Measurements from ENCODE around the gene FRMD4A. TPM values are rescaled to one million over a fixed set of nuclear protein-coding genes. Genes with fewer than 3 reads are reported as not detected.

FRMD4A gene
- total and polyA plus RNA-seq, 2 experiments from 2014 or later: 11.9 to 17.5 TPM

- no peaks in the 10 kb centered on the region for H3K9me3 ChIP-seq (ENCODE audit: low read depth)
- H3K79me2 ChIP-seq (ENCODE audit: insufficient read depth): no peaks in the 10 kb centered on the region
- no peaks in the 10 kb centered on the region for H4K20me1 ChIP-seq (ENCODE audit: insufficient read depth)
- H3K9ac ChIP-seq: no peak overlapping the region
- no peak overlapping the region for H3K27ac ChIP-seq
- no peak overlapping the region for H3K4me2 ChIP-seq (ENCODE audit: unreplicated experiment)
- in situ Hi-C loops (cut with MboI): no loop called here
- H3K9me2 ChIP-seq (ENCODE audit: insufficient read depth): no peaks in the 10 kb centered on the region
- no peak for DNase-seq
- peaks cover 20% of the 10 kb centered on the region; the same call in 1 of the 2 replicates for H3K36me3 ChIP-seq (ENCODE audit: low read depth)
- no peaks in the 10 kb centered on the region for H3K27me3 ChIP-seq (replicated peaks; ENCODE audit: insufficient read depth)
- no peak overlapping the region for H2AFZ ChIP-seq
- no peak overlapping the region for H3K4me3 ChIP-seq
- peaks cover 8% of the 10 kb centered on the region; the same call in 1 of the 2 replicates for H3F3A ChIP-seq (ENCODE audit: insufficient read depth)
- TF ChIP-seq EZH2 (IDR thresholded peaks at IDR 0.05; ENCODE audit: insufficient read depth, poor library complexity, severe bottlenecking): no peak
- TF ChIP-seq EZH2phosphoT487 (IDR thresholded peaks at IDR 0.05; ENCODE audit: insufficient read depth, low read depth): no peak
- no peaks in the 10 kb centered on the region for H3K4me1 ChIP-seq (ENCODE audit: insufficient read depth)
- 84 to 85% methylated on average over 8 of the region's 8 CpGs for WGBS, 2 experiments (ENCODE audit: low coverage in 1 of 2, low lambda C conversion rate in 2 of 2, missing lambda C conversion rate in 2 of 2)
These were observed 661.4 kb downstream of the FRMD4A start for GRCh38 chr10:13669182-13669855.

- Histone ChIP-seq H3F3A (ENCODE audit: insufficient read depth) (peaks cover 13% of the 10 kb centered on the region; the same call in 1 of the 2 replicates), H3K4me1 (ENCODE audit: insufficient read depth) (no peaks in the 10 kb centered on the region), H3K27me3 (replicated peaks; ENCODE audit: insufficient read depth) (no peaks in the 10 kb centered on the region), H3K9ac (no peak overlapping the region), H3K4me3 (no peak overlapping the region), H2AFZ (no peak overlapping the region), H3K9me3 (ENCODE audit: low read depth) (no peaks in the 10 kb centered on the region), H3K36me3 (ENCODE audit: low read depth) (peaks cover 23% of the 10 kb centered on the region; the same call in 1 of the 2 replicates), H3K4me2 (ENCODE audit: unreplicated experiment) (no peak overlapping the region), H3K79me2 (ENCODE audit: insufficient read depth) (no peaks in the 10 kb centered on the region), H4K20me1 (ENCODE audit: insufficient read depth) (no peaks in the 10 kb centered on the region), H3K9me2 (ENCODE audit: insufficient read depth) (no peaks in the 10 kb centered on the region), H3K27ac (no peak overlapping the region)
- 97 to 98% methylated on average over 4 of the region's 4 CpGs for WGBS, 2 experiments (ENCODE audit: low coverage in 1 of 2, low lambda C conversion rate in 2 of 2, missing lambda C conversion rate in 2 of 2)
- no peak for DNase-seq
- in situ Hi-C loops (cut with MboI): no loop called here
- TF ChIP-seq EZH2 (IDR thresholded peaks at IDR 0.05; ENCODE audit: insufficient read depth, poor library complexity, severe bottlenecking): no peak
- no peak for TF ChIP-seq EZH2phosphoT487 (IDR thresholded peaks at IDR 0.05; ENCODE audit: insufficient read depth, low read depth)
These were observed 662.6 kb downstream of the FRMD4A start for GRCh38 chr10:13668126-13668525.

GRCh38 chr10:13665516-13666262, 665.0 kb downstream of the FRMD4A start:
- DNase-seq: no peak
- Histone ChIP-seq H4K20me1 (ENCODE audit: insufficient read depth) (no peaks in the 10 kb centered on the region), H3K9me3 (ENCODE audit: low read depth) (no peaks in the 10 kb centered on the region), H3K4me2 (ENCODE audit: unreplicated experiment) (no peak overlapping the region), H3F3A (ENCODE audit: insufficient read depth) (peaks cover 14% of the 10 kb centered on the region), H3K4me1 (ENCODE audit: insufficient read depth) (peaks cover 3% of the 10 kb centered on the region; the same call in 1 of the 2 replicates), H3K27ac (no peak overlapping the region), H3K9ac (no peak overlapping the region), H3K27me3 (replicated peaks; ENCODE audit: insufficient read depth) (no peaks in the 10 kb centered on the region), H3K4me3 (no peak overlapping the region), H3K79me2 (ENCODE audit: insufficient read depth) (no peaks in the 10 kb centered on the region), H3K36me3 (ENCODE audit: low read depth) (peaks cover 16% of the 10 kb centered on the region; the same call in 1 of the 2 replicates), H3K9me2 (ENCODE audit: insufficient read depth) (no peaks in the 10 kb centered on the region), H2AFZ (no peak overlapping the region)
- in situ Hi-C loops (cut with MboI): no loop called here
- whole genome bisulfite sequencing, 2 experiments (ENCODE audit: low coverage in 1 of 2, low lambda C conversion rate in 2 of 2, missing lambda C conversion rate in 2 of 2): 97 to 98% methylated on average over 18 to 20 of the region's 20 CpGs
- TF ChIP-seq EZH2phosphoT487 (IDR thresholded peaks at IDR 0.05; ENCODE audit: insufficient read depth, low read depth): no peak
- TF ChIP-seq EZH2 (IDR thresholded peaks at IDR 0.05; ENCODE audit: insufficient read depth, poor library complexity, severe bottlenecking): no peak

- Histone ChIP-seq H3K4me1 (ENCODE audit: insufficient read depth) (peaks cover 14% of the 10 kb centered on the region), H3K27ac (no peak overlapping the region), H3K79me2 (ENCODE audit: insufficient read depth) (no peaks in the 10 kb centered on the region), H3K4me2 (ENCODE audit: unreplicated experiment) (no peak overlapping the region), H3F3A (ENCODE audit: insufficient read depth) (peaks cover 25% of the 10 kb centered on the region), H3K9me3 (ENCODE audit: low read depth) (no peaks in the 10 kb centered on the region), H3K27me3 (replicated peaks; ENCODE audit: insufficient read depth) (no peaks in the 10 kb centered on the region), H3K9ac (no peak overlapping the region), H3K4me3 (no peak overlapping the region), H3K36me3 (ENCODE audit: low read depth) (peaks cover 15% of the 10 kb centered on the region; the same call in 1 of the 2 replicates), H4K20me1 (ENCODE audit: insufficient read depth) (no peaks in the 10 kb centered on the region), H3K9me2 (ENCODE audit: insufficient read depth) (no peaks in the 10 kb centered on the region), H2AFZ (no peak overlapping the region)
- WGBS, 2 experiments (ENCODE audit: low coverage in 1 of 2, low lambda C conversion rate in 2 of 2, missing lambda C conversion rate in 2 of 2): 59 to 63% methylated on average over 8 of the region's 8 CpGs
- no peak for DNase-seq
- TF ChIP-seq EZH2phosphoT487 (IDR thresholded peaks at IDR 0.05; ENCODE audit: insufficient read depth, low read depth): no peak
- TF ChIP-seq EZH2 (IDR thresholded peaks at IDR 0.05; ENCODE audit: insufficient read depth, poor library complexity, severe bottlenecking): no peak
- in situ Hi-C loops (cut with MboI): no loop called here
These were observed 669.5 kb downstream of the FRMD4A start for GRCh38 chr10:13661256-13661655.
